ENCODE data around the gene DUSP9. TPM values are rescaled to one million over a fixed set of nuclear protein-coding genes. Genes with fewer than 3 reads are reported as not detected.

Gene DUSP9
- total and polyA plus RNA-seq, 2 donors (not counting 3 experiments of a cell fraction or from before 2014, with no cell fraction given) = 0.04 TPM; not detected in 1

- ChIA-PET CTCF (interaction anchor here (0.8 to 6.8 kb wide), 7 partner anchors 9 to 132 kb away, joined by 3 to 89 read pairs (median 5); no protein-coding TSS in a partner anchor), POLR2A (no interaction called here)
- no peaks in the 10 kb centered on the region for H3K9me1 ChIP-seq (replicated peaks; ENCODE audit: control insufficient read depth, extremely low read depth, insufficient read depth, low read length)
- dilution Hi-C loops (cut with MboI; ENCODE audit: extremely low pct_ligation_motif_present, low sequenced_read_pairs) = no loop called here
- no peaks in the 10 kb centered on the region for H3K9me3 ChIP-seq (replicated peaks; ENCODE audit: control insufficient read depth, insufficient read depth, low read length)
- no peak overlapping the region for H3K9ac ChIP-seq (replicated peaks; ENCODE audit: extremely low read depth, insufficient read depth, low read length)
- H3K4me2 ChIP-seq (ENCODE audit: insufficient read depth, low read length) = no peak overlapping the region
- H3K4me1 ChIP-seq (ENCODE audit: control insufficient read depth, extremely low read depth, insufficient read depth, low read length) = no peaks in the 10 kb centered on the region
- no peaks in the 10 kb centered on the region for H3K36me3 ChIP-seq (ENCODE audit: control insufficient read depth in 2 of 2, extremely low read depth in 1 of 2, insufficient read depth in 2 of 2, low read length in 2 of 2)
- intact Hi-C loops (cut with micrococcal nuclease) = no loop called here
- no peak for TF ChIP-seq MYC (IDR thresholded peaks at IDR 0.05; ENCODE audit: low read depth, low read length)
- TF ChIP-seq POLR2A (IDR thresholded peaks at IDR 0.05; ENCODE audit: low read depth, low read length) = no peak
- no peak for TF ChIP-seq JUN (IDR thresholded peaks at IDR 0.05; ENCODE audit: borderline replicate concordance, insufficient read depth, insufficient read length, low read depth)
- no peak for TF ChIP-seq EZH2 (IDR thresholded peaks at IDR 0.05; ENCODE audit: borderline replicate concordance, low read depth, low read length, severe bottlenecking)
- TF ChIP-seq MAX (IDR thresholded peaks at IDR 0.05; ENCODE audit: insufficient read depth, insufficient read length) = no peak
- TF ChIP-seq POLR2AphosphoS5 (IDR thresholded peaks at IDR 0.05; ENCODE audit: insufficient read depth, low read depth, low read length) = no peak
- TF ChIP-seq FOS (IDR thresholded peaks at IDR 0.05; ENCODE audit: borderline replicate concordance, insufficient read depth, low read length) = no peak
- no peak for TF ChIP-seq CTCF (IDR thresholded peaks at IDR 0.05; ENCODE audit: extremely low read depth in 1 of 2, insufficient read depth in 1 of 2, low read depth in 1 of 2, low read length in 2 of 2)
- TF ChIP-seq GATA2 (IDR thresholded peaks at IDR 0.05; ENCODE audit: insufficient read depth, insufficient read length, low read depth, low read length) = no peak
- no peaks in the 10 kb centered on the region for H4K20me1 ChIP-seq (replicated peaks; ENCODE audit: control insufficient read depth, extremely low read depth, insufficient read depth, low read length)
- peaks cover 5 to 12% of the 10 kb centered on the region in 2 experiments for H3K27me3 ChIP-seq (ENCODE audit: control insufficient read depth in 2 of 2, insufficient read depth in 2 of 2, low read length in 2 of 2)
- H2AFZ ChIP-seq (ENCODE audit: low read depth, low read length) = no peak overlapping the region
- H3K79me2 ChIP-seq (ENCODE audit: control insufficient read depth, insufficient read depth, low read length) = no peaks in the 10 kb centered on the region
- no TSS peak for BruUV-seq (replicated peaks)
- FAIRE-seq (no peak), DNase-seq (ENCODE audit: low read depth, low spot score) (no peak)
- H3K4me3 ChIP-seq (replicated peaks in 1 of 3; ENCODE audit: insufficient read depth in 1 of 3, low read depth in 1 of 3, low read length in 3 of 3) = no peak overlapping the region
- H3K27ac ChIP-seq (ENCODE audit: insufficient read depth, low read depth, low read length) = no peak overlapping the region
These were observed 24.0 kb downstream of the DUSP9 start for GRCh38 chrX:153670748-153671588.
